Measurements from ENCODE around the gene AFG1L. TPM values are rescaled to one million over a fixed set of nuclear protein-coding genes. Genes with fewer than 3 reads are reported as not detected.

The AFG1L gene
- total and polyA plus RNA-seq, 2 experiments from 2014 or later: 9.4 to 9.7 TPM

DNA sequence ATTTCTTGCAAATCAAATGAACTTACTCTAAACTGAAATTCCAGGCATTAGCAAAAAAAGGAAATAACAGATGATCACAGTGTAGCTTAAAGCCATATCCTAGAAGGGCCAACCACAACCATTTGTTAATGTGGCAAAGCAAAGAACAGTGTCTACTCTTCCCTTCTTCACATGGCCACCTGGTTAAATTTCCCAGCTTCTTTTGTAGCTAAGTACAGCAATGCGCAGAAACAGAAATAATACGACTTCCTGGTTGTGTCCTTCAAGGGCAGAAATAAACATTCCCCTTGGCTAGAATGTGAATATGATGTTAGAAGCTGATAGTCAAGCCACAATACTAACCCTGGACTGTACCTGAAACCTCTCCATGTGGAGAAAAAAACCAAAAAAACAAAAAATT is 43.6 kb upstream of the AFG1L start:
- H3K27me3 ChIP-seq: no peaks in the 10 kb centered on the region
- no peaks in the 10 kb centered on the region for H3K36me3 ChIP-seq (replicated peaks; ENCODE audit: insufficient read depth, low read depth)
- H3K9me2 ChIP-seq (replicated peaks; ENCODE audit: insufficient read depth): no peaks in the 10 kb centered on the region
- 79% methylated on average over 2 of the region's 2 CpGs for WGBS (ENCODE audit: low lambda C conversion rate, missing lambda C conversion rate)
- no peak for DNase-seq (ENCODE audit: low spot score)
- TF ChIP-seq, protein P1, sequence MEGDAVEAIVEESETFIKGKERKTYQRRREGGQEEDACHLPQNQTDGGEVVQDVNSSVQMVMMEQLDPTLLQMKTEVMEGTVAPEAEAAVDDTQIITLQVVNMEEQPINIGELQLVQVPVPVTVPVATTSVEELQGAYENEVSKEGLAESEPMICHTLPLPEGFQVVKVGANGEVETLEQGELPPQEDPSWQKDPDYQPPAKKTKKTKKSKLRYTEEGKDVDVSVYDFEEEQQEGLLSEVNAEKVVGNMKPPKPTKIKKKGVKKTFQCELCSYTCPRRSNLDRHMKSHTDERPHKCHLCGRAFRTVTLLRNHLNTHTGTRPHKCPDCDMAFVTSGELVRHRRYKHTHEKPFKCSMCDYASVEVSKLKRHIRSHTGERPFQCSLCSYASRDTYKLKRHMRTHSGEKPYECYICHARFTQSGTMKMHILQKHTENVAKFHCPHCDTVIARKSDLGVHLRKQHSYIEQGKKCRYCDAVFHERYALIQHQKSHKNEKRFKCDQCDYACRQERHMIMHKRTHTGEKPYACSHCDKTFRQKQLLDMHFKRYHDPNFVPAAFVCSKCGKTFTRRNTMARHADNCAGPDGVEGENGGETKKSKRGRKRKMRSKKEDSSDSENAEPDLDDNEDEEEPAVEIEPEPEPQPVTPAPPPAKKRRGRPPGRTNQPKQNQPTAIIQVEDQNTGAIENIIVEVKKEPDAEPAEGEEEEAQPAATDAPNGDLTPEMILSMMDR (IDR thresholded peaks at IDR 0.05; ENCODE audit: poor library complexity): no peak
- TF ChIP-seq EZH2phosphoT487 (IDR thresholded peaks at IDR 0.05; ENCODE audit: low read depth, severe bottlenecking, unreplicated experiment): no peak
- no peak for TF ChIP-seq EZH2 (IDR thresholded peaks at IDR 0.05; ENCODE audit: borderline replicate concordance)
- no peak overlapping the region for H3K4me3 ChIP-seq
- no peaks in the 10 kb centered on the region for H3K9me3 ChIP-seq (ENCODE audit: low read depth)
- no peak overlapping the region for H2AFZ ChIP-seq
- H3K4me2 ChIP-seq: no peak overlapping the region
- peaks cover 4% of the 10 kb centered on the region for H3K4me1 ChIP-seq (ENCODE audit: insufficient read depth)
- no peak overlapping the region for H3K27ac ChIP-seq
- peaks cover 99% of the 10 kb centered on the region for H3K79me2 ChIP-seq
- H4K20me1 ChIP-seq (ENCODE audit: insufficient read depth, poor library complexity, severe bottlenecking): peaks cover 71% of the 10 kb centered on the region

DNA sequence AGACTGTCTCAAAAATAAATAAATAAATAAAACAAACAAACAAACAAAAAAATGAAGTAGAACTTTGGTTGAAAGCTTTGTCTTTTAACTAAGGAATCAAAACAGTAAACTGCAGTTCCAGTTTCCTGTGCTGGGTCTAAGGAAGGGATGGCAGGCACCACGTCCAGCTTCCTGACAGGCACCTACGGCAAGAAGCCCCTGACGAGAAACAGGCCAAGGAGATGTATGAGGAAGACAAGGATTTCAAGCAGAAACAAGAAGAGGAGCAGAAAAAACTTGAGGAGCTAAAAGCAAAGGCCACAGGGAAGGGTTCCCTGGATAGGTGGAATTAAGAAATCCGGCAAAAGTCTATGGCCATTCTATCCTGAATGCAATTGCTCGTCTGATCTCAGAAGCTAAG is 42.8 kb upstream of the AFG1L start:
- TF ChIP-seq, protein P1 (IDR thresholded peaks at IDR 0.05; ENCODE audit: poor library complexity): no peak
- TF ChIP-seq EZH2phosphoT487 (IDR thresholded peaks at IDR 0.05; ENCODE audit: low read depth, severe bottlenecking, unreplicated experiment): no peak
- TF ChIP-seq EZH2 (IDR thresholded peaks at IDR 0.05; ENCODE audit: borderline replicate concordance): no peak
- peaks cover 8% of the 10 kb centered on the region for H3K4me1 ChIP-seq (ENCODE audit: insufficient read depth)
- no peaks in the 10 kb centered on the region for H3K27me3 ChIP-seq
- WGBS (ENCODE audit: low lambda C conversion rate, missing lambda C conversion rate): 81% methylated on average over 5 of the region's 5 CpGs
- H3K79me2 ChIP-seq: peaks cover 100% of the 10 kb centered on the region
- no peaks in the 10 kb centered on the region for H3K9me3 ChIP-seq (ENCODE audit: low read depth)
- no peak overlapping the region for H3K4me3 ChIP-seq
- DNase-seq (ENCODE audit: low spot score): no peak
- no peak overlapping the region for H3K4me2 ChIP-seq
- H2AFZ ChIP-seq: no peak overlapping the region
- no peaks in the 10 kb centered on the region for H3K36me3 ChIP-seq (replicated peaks; ENCODE audit: insufficient read depth, low read depth)
- H4K20me1 ChIP-seq (ENCODE audit: insufficient read depth, poor library complexity, severe bottlenecking): peaks cover 79% of the 10 kb centered on the region
- H3K9me2 ChIP-seq (replicated peaks; ENCODE audit: insufficient read depth): no peaks in the 10 kb centered on the region
- H3K27ac ChIP-seq: no peak overlapping the region

GRCh38 chr6:108253241-108253640 is 41.6 kb upstream of the AFG1L start:
- H3K36me3 ChIP-seq (replicated peaks; ENCODE audit: insufficient read depth, low read depth): no peaks in the 10 kb centered on the region
- 100% methylated on average over 1 of the region's 1 CpG for WGBS (ENCODE audit: low lambda C conversion rate, missing lambda C conversion rate)
- H3K79me2 ChIP-seq: peaks cover 100% of the 10 kb centered on the region
- no peak overlapping the region for H3K4me2 ChIP-seq
- H3K4me1 ChIP-seq (ENCODE audit: insufficient read depth): peaks cover 13% of the 10 kb centered on the region
- DNase-seq (ENCODE audit: low spot score): no peak
- H3K27ac ChIP-seq: no peak overlapping the region
- TF ChIP-seq EZH2phosphoT487 (IDR thresholded peaks at IDR 0.05; ENCODE audit: low read depth, severe bottlenecking, unreplicated experiment) (no peak), EZH2 (IDR thresholded peaks at IDR 0.05; ENCODE audit: borderline replicate concordance) (no peak)
- TF ChIP-seq, protein P1 (IDR thresholded peaks at IDR 0.05; ENCODE audit: poor library complexity): no peak
- no peak overlapping the region for H3K4me3 ChIP-seq
- no peak overlapping the region for H2AFZ ChIP-seq
- H4K20me1 ChIP-seq (ENCODE audit: insufficient read depth, poor library complexity, severe bottlenecking): peaks cover 84% of the 10 kb centered on the region
- no peaks in the 10 kb centered on the region for H3K9me2 ChIP-seq (replicated peaks; ENCODE audit: insufficient read depth)
- no peaks in the 10 kb centered on the region for H3K27me3 ChIP-seq
- H3K9me3 ChIP-seq (ENCODE audit: low read depth): no peaks in the 10 kb centered on the region
